ENCODE measurements around the gene MND1. TPM values are rescaled to one million over a fixed set of nuclear protein-coding genes. Genes with fewer than 3 reads are reported as not detected.

The MND1 gene
- total and polyA plus RNA-seq, 2 of the 8 experiments (the other 6 are each of a cell fraction or from before 2014, with no cell fraction given) = 4.4 to 26.2 TPM

GRCh38 chr4:153337686-153338085 lies 6.8 kb upstream of the MND1 start:
- no peak overlapping the region for H3K18ac ChIP-seq (ENCODE audit: extremely low read depth, low read length)
- H3K27me3 ChIP-seq (replicated peaks in 1 of 4; ENCODE audit: control insufficient read depth in 3 of 4, extremely low read depth in 1 of 4, insufficient read depth in 3 of 4, low read length in 3 of 4) = no peaks in the 10 kb centered on the region
- TF ChIP-seq SRF (IDR thresholded peaks at IDR 0.05; ENCODE audit: low read depth, low read length) (no peak), SIX5 (IDR thresholded peaks at IDR 0.05; ENCODE audit: low read depth, low read length) (no peak), RNF2 (IDR thresholded peaks at IDR 0.05; ENCODE audit: borderline replicate concordance, low read depth, low read length, missing control alignments, poor library complexity, severe bottlenecking) (no peak), SP1 (IDR thresholded peaks at IDR 0.05; ENCODE audit: low read depth, low read length) (no peak), RBBP5 (IDR thresholded peaks at IDR 0.05; ENCODE audit: borderline replicate concordance, low read depth, low read length) (no peak), TBP (IDR thresholded peaks at IDR 0.05; ENCODE audit: low read depth, low read length) (no peak), SAP30 (IDR thresholded peaks at IDR 0.05; ENCODE audit: insufficient read depth, insufficient replicate concordance, low read length) (no peak), TAF1 (IDR thresholded peaks at IDR 0.05; ENCODE audit: low read depth, low read length) (no peak), SUZ12 (IDR thresholded peaks at IDR 0.05; ENCODE audit: low read length) (no peak)
- no peaks in the 10 kb centered on the region for H3K9me3 ChIP-seq (ENCODE audit: insufficient read depth in 2 of 2, low read depth in 1 of 2, low read length in 1 of 2)
- ChIA-PET POLR2A (ENCODE audit: partially characterized antibody) (no interaction called here), CTCF (ENCODE audit: partially characterized antibody) (interaction anchor here (0.5 to 0.6 kb wide), 2 partner anchors 95 to 1015 kb away, joined by 3 read pairs; no protein-coding TSS in a partner anchor)
- no peak overlapping the region for H2BK20ac ChIP-seq (ENCODE audit: low read length)
- no peak overlapping the region for H2BK5ac ChIP-seq (ENCODE audit: low read depth, low read length)
- H4K5ac ChIP-seq (ENCODE audit: insufficient read length, low read depth, low read length) = no peak overlapping the region
- no peak overlapping the region for H3K56ac ChIP-seq (replicated peaks; ENCODE audit: insufficient read length, low read depth, low read length)
- no peaks in the 10 kb centered on the region for H3K79me1 ChIP-seq (ENCODE audit: low read depth, low read length)
- no peak overlapping the region for H2BK12ac ChIP-seq (ENCODE audit: low read depth, low read length)
- H3K4me2 ChIP-seq (ENCODE audit: insufficient read depth in 1 of 2, low read depth in 2 of 2, low read length in 2 of 2) = no peak overlapping the region
- H3K79me2 ChIP-seq (ENCODE audit: control insufficient read depth in 1 of 2, insufficient read depth in 2 of 2, low read length in 2 of 2) = no peaks in the 10 kb centered on the region
- H2BK15ac ChIP-seq (ENCODE audit: low read length) = no peak overlapping the region
- DNase-seq (ENCODE audit: low read depth in 1 of 2, low spot score in 2 of 2) (no peak), FAIRE-seq (no peak)
- H3K4me1 ChIP-seq (replicated peaks in 1 of 4; ENCODE audit: control insufficient read depth in 3 of 4, insufficient read depth in 4 of 4, low read length in 3 of 4) = no peaks in the 10 kb centered on the region
- H3K4me3 ChIP-seq (ENCODE audit: extremely low read depth in 1 of 4, insufficient read depth in 2 of 4, low read depth in 3 of 4, low read length in 4 of 4) = no peak overlapping the region
- WGBS, 2 experiments (ENCODE audit: extremely low coverage in 1 of 2, insufficient coverage in 1 of 2, insufficient read length in 1 of 2, insufficient replicate concordance in 2 of 2, low coverage in 1 of 2, low lambda C conversion rate in 2 of 2, missing lambda C conversion rate in 1 of 2) = 94% methylated on average over 4 of the region's 4 CpGs; no CpG with 5 or more reads in 1 of the 2 experiments
- H2AK5ac ChIP-seq (ENCODE audit: low read depth, low read length) = no peak overlapping the region
- H3K9ac ChIP-seq (replicated peaks in 1 of 4; ENCODE audit: extremely low read depth in 1 of 4, low read depth in 3 of 4, low read length in 3 of 4) = no peak overlapping the region
- H2BK120ac ChIP-seq (replicated peaks; ENCODE audit: low read depth, low read length) = no peak overlapping the region
- peaks cover 0 to 7% (median 3%) of the 10 kb centered on the region in 4 experiments; a peak in 5 of 8 replicates for H3K36me3 ChIP-seq (ENCODE audit: control insufficient read depth in 2 of 4, insufficient read depth in 4 of 4, low read length in 3 of 4)
- no peak overlapping the region for H3K23ac ChIP-seq (ENCODE audit: insufficient read length)
- H4K91ac ChIP-seq (replicated peaks; ENCODE audit: insufficient read length, low read length) = no peak overlapping the region
- no peak overlapping the region for H3K14ac ChIP-seq (ENCODE audit: insufficient read length)
- H3K27ac ChIP-seq (ENCODE audit: low read depth, low read length) = no peak overlapping the region
- no peaks in the 10 kb centered on the region for H3K23me2 ChIP-seq (ENCODE audit: low read depth, low read length)
- no peak overlapping the region for H3K4ac ChIP-seq (replicated peaks; ENCODE audit: insufficient read length, low read depth, low read length)
- no peak overlapping the region for H4K8ac ChIP-seq (ENCODE audit: extremely low read depth, insufficient read depth, low read length)
- peaks cover 0 to 2% of the 10 kb centered on the region in 2 experiments for H4K20me1 ChIP-seq (replicated peaks in 1 of 2; ENCODE audit: control insufficient read depth in 1 of 2, insufficient read depth in 2 of 2, low read length in 2 of 2)
- H2AFZ ChIP-seq (ENCODE audit: low read length) = no peak overlapping the region

Measured in H1 (cell line).